ENCODE measurements around the gene SMOC2. TPM values are rescaled to one million over a fixed set of nuclear protein-coding genes. Genes with fewer than 3 reads are reported as not detected.

Gene SMOC2
- total RNA-seq, 1 donor from 2014 or later, result 12.6 TPM

GRCh38 chr6:168557512-168557911 is 116.5 kb downstream of the SMOC2 start:
- no peak for TF ChIP-seq CTCF (IDR thresholded peaks at IDR 0.05)
- ATAC-seq, result no peak
- no peaks in the 10 kb centered on the region for H3K4me1 ChIP-seq
- H3K27ac ChIP-seq, result no peak overlapping the region
- DNase-seq, result no peak
- no peaks in the 10 kb centered on the region for H3K27me3 ChIP-seq (ENCODE audit: low read depth)
- H3K9me3 ChIP-seq, result no peaks in the 10 kb centered on the region
- no peak overlapping the region for H3K4me3 ChIP-seq
- intact Hi-C loops (cut with DNase I), result no loop called here
- H3K36me3 ChIP-seq, result no peaks in the 10 kb centered on the region

DNA sequence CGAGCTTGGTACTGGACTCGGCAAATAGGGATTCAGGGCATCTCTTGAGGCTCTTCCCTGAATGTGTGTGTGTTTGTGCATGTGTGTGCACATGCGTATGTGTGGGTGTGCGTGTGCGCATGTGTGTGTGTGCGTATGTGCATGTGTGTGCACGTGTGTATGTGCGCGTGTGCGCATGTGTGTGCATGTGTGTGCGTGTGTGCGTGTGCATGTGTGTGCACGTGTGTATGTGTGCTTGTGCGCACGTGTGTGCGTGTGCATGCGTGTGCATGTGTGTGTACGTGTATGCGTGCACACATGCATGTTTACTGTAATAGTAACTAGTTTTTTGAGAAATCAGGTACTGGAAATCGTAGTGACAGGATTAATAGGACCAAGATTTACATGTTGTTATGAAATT is 117.7 kb downstream of the SMOC2 start:
- H3K9me3 ChIP-seq, result no peaks in the 10 kb centered on the region
- no peak for ATAC-seq
- intact Hi-C loops (cut with DNase I), result no loop called here
- H3K27ac ChIP-seq, result no peak overlapping the region
- no peak for DNase-seq
- peaks cover 4% of the 10 kb centered on the region for H3K27me3 ChIP-seq (ENCODE audit: low read depth)
- TF ChIP-seq CTCF (IDR thresholded peaks at IDR 0.05), result no peak
- H3K36me3 ChIP-seq, result no peaks in the 10 kb centered on the region
- H3K4me1 ChIP-seq, result no peaks in the 10 kb centered on the region
- no peak overlapping the region for H3K4me3 ChIP-seq

GRCh38 chr6:168559574-168560098 is 118.7 kb downstream of the SMOC2 start:
- DNase-seq (no peak), ATAC-seq (no peak)
- Histone ChIP-seq H3K4me3 (no peak overlapping the region), H3K27ac (no peak overlapping the region), H3K27me3 (ENCODE audit: low read depth) (peaks cover 10% of the 10 kb centered on the region), H3K9me3 (no peaks in the 10 kb centered on the region), H3K36me3 (no peaks in the 10 kb centered on the region), H3K4me1 (no peaks in the 10 kb centered on the region)
- TF ChIP-seq CTCF (IDR thresholded peaks at IDR 0.05), result no peak
- intact Hi-C loops (cut with DNase I), result no loop called here

DNA sequence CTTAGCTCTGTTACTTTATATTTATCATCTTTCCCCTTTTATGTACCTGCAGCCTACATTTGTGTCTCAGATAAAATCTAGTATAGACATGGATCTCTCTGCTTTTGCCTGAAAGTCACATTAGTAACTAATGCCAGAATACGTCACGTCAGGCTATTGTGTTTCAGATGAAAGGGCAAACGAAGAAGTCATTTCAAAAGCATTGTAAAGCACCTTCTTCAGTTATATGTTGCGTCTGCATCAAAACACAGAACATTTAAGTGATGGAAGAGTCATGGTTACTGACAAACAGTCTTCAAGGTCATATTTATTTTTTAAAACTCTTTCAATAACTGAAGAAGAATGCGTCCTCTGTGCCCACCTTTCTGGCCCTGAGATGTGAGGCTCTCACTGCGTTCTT is 119.1 kb downstream of the SMOC2 start:
- intact Hi-C loops (cut with DNase I), result no loop called here
- no peak for TF ChIP-seq CTCF (IDR thresholded peaks at IDR 0.05)
- Histone ChIP-seq H3K4me1 (no peaks in the 10 kb centered on the region), H3K9me3 (no peaks in the 10 kb centered on the region), H3K36me3 (no peaks in the 10 kb centered on the region), H3K27ac (no peak overlapping the region), H3K27me3 (ENCODE audit: low read depth) (peaks cover 10% of the 10 kb centered on the region), H3K4me3 (no peak overlapping the region)
- ATAC-seq, result no peak
- DNase-seq, result no peak

GRCh38 chr6:168562576-168563151 is 121.7 kb downstream of the SMOC2 start:
- DNase-seq (no peak), ATAC-seq (no peak)
- H3K36me3 ChIP-seq, result no peaks in the 10 kb centered on the region
- H3K27me3 ChIP-seq (ENCODE audit: low read depth), result peaks cover 10% of the 10 kb centered on the region
- intact Hi-C loops (cut with DNase I), result no loop called here
- no peaks in the 10 kb centered on the region for H3K4me1 ChIP-seq
- no peak overlapping the region for H3K4me3 ChIP-seq
- H3K27ac ChIP-seq, result no peak overlapping the region
- TF ChIP-seq CTCF (IDR thresholded peaks at IDR 0.05), result no peak
- H3K9me3 ChIP-seq, result no peaks in the 10 kb centered on the region

Measured in lower lobe of right lung (tissue), 2 donors.